HEK293 (cell line): ENCODE measurements around the gene TTYH2.
A peak's percentile ranks its signal among the peaks of the same experiment; 100 is the strongest.

Source experiments
- CTCF ChIA-PET: fragments of 350-600 bp; formaldehyde crosslinking; extraction: SDS; loops from one replicate; lab custom pipeline; 2021; ENCODE audit warnings: antibody characterized with exemption; lab: Yijun Ruan, JAX
- POLR2A ChIA-PET: fragments of 300-600 bp; formaldehyde crosslinking; extraction: SDS; loops from one replicate; lab custom pipeline; 2020; ENCODE audit warnings: antibody characterized with exemption, inconsistent platforms; lab: Yijun Ruan, JAX
- H3K27ac ChIP-seq: fragments of 200-500 bp; sonication (Bioruptor generic); 2 replicates; pipeline ENCODE4 v1.5.1; 2014; ENCODE audit warnings: low read depth, low read length, control low read depth, inconsistent platforms; ENCODE audit errors: extremely low read depth
- H3K36me3 ChIP-seq, 2 experiments: fragments of 200-500 bp in 1 of 2; sonication (Bioruptor generic) in 1 of 2; 1 replicate in 1 of 2; 2 replicates in 1 of 2; pipeline ENCODE4 v1.5.1; 2014 to 2017; ENCODE audit warnings: inconsistent platforms in 2 of 2, low read length in 2 of 2; ENCODE audit not compliant: control insufficient read depth in 2 of 2, insufficient read depth in 1 of 2
- H3K4me1 ChIP-seq: fragments of 200-500 bp; sonication (Bioruptor generic); 2 replicates; pipeline ENCODE4 v1.5.1; 2014; ENCODE audit warnings: mild to moderate bottlenecking, low read length, inconsistent platforms; ENCODE audit not compliant: control insufficient read depth, insufficient read depth
- H3K4me3 ChIP-seq: 2 replicates; pipeline ENCODE4 v1.5.1; 2011; ENCODE audit warnings: low read depth, mild to moderate bottlenecking, control low read depth, low read length, moderate library complexity
- H3K9me3 ChIP-seq: fragments of 200-500 bp; sonication (Bioruptor generic); 2 replicates; pipeline ENCODE4 v1.5.1; 2014; ENCODE audit warnings: low read depth, low read length, inconsistent platforms; ENCODE audit not compliant: control insufficient read depth, insufficient read depth
- GFI1B ChIP-seq: fragments of 450-650 bp; formaldehyde crosslinking; IDR thresholded peaks from 2 replicates; pipeline ENCODE4 v1.5.1; 2016; ENCODE audit warnings: missing biosample characterization, missing genetic modification characterization
- OVOL3 ChIP-seq: fragments of 450-650 bp; formaldehyde crosslinking; IDR thresholded peaks from 2 replicates; pipeline ENCODE4 v1.5.1; 2016; ENCODE audit warnings: missing biosample characterization, missing genetic modification characterization
- SCRT2 ChIP-seq: fragments of 450-650 bp; formaldehyde crosslinking; IDR thresholded peaks from 2 replicates; pipeline ENCODE4 v1.5.1; 2016; ENCODE audit warnings: missing biosample characterization, missing genetic modification characterization
- TRIM28 ChIP-seq: IDR thresholded peaks from 2 replicates; pipeline ENCODE4 v1.6.1; 2011; ENCODE audit warnings: low read length, control low read depth, borderline replicate concordance
- ZBTB17 ChIP-seq: fragments of 450-650 bp; formaldehyde crosslinking; IDR thresholded peaks from 2 replicates; pipeline ENCODE4 v1.5.1; 2016; ENCODE audit warnings: missing biosample characterization, missing genetic modification characterization
- ZBTB21 ChIP-seq: fragments of 450-650 bp; formaldehyde crosslinking; IDR thresholded peaks from 2 replicates; pipeline ENCODE4 v1.5.1; 2017; ENCODE audit warnings: missing biosample characterization, missing genetic modification characterization
- ZBTB8A ChIP-seq: fragments of 450-650 bp; formaldehyde crosslinking; IDR thresholded peaks from 2 replicates; pipeline ENCODE4 v1.5.1; 2016; ENCODE audit warnings: missing biosample characterization, missing genetic modification characterization
- ZNF121 ChIP-seq: fragments of 450-650 bp; formaldehyde crosslinking; IDR thresholded peaks from 2 replicates; pipeline ENCODE4 v1.5.1; 2016; ENCODE audit warnings: missing biosample characterization, missing genetic modification characterization
- ZNF146 ChIP-seq: fragments of 450-650 bp; formaldehyde crosslinking; IDR thresholded peaks from 2 replicates; pipeline ENCODE4 v1.5.1; 2016; ENCODE audit warnings: missing biosample characterization, missing genetic modification characterization
- ZNF585B ChIP-seq: fragments of 450-650 bp; formaldehyde crosslinking; IDR thresholded peaks from 2 replicates; pipeline ENCODE4 v1.5.1; 2016; ENCODE audit warnings: missing biosample characterization, missing genetic modification characterization
- ZNF596 ChIP-seq: fragments of 450-650 bp; IDR thresholded peaks from 2 replicates; pipeline ENCODE4 v1.5.0; 2018; ENCODE audit warnings: missing biosample characterization, mild to moderate bottlenecking, missing genetic modification characterization, moderate library complexity
- ZNF621 ChIP-seq: fragments of 450-650 bp; formaldehyde crosslinking; IDR thresholded peaks from 2 replicates; pipeline ENCODE4 v1.5.1; 2017; ENCODE audit warnings: missing biosample characterization, missing genetic modification characterization
- ZNF654 ChIP-seq: fragments of 450-650 bp; formaldehyde crosslinking; IDR thresholded peaks from 2 replicates; pipeline ENCODE4 v1.5.1; 2016; ENCODE audit warnings: low read depth, missing biosample characterization, missing genetic modification characterization
- ZNF660 ChIP-seq: fragments of 450-650 bp; IDR thresholded peaks from 2 replicates; pipeline ENCODE4 v1.5.1; 2018; ENCODE audit warnings: missing biosample characterization, mild to moderate bottlenecking, missing genetic modification characterization
- ZNF677 ChIP-seq: fragments of 450-650 bp; IDR thresholded peaks from 2 replicates; pipeline ENCODE4 v1.5.0; 2018; ENCODE audit warnings: missing biosample characterization, mild to moderate bottlenecking, missing genetic modification characterization, moderate library complexity
- ZNF707 ChIP-seq: fragments of 450-650 bp; formaldehyde crosslinking; IDR thresholded peaks from 2 replicates; pipeline ENCODE4 v1.5.1; 2016; ENCODE audit warnings: missing biosample characterization, missing genetic modification characterization
- ZNF768 ChIP-seq: fragments of 450-650 bp; formaldehyde crosslinking; IDR thresholded peaks from 2 replicates; pipeline ENCODE4 v1.5.1; 2018; ENCODE audit warnings: missing biosample characterization, mild to moderate bottlenecking, missing genetic modification characterization
- ZNF776 ChIP-seq: fragments of 450-650 bp; formaldehyde crosslinking; IDR thresholded peaks from 2 replicates; pipeline ENCODE4 v1.5.0; 2017; ENCODE audit warnings: missing biosample characterization, missing genetic modification characterization, borderline replicate concordance
- ZNF843 ChIP-seq: fragments of 450-650 bp; formaldehyde crosslinking; IDR thresholded peaks from 2 replicates; pipeline ENCODE4 v1.5.1; 2016; ENCODE audit warnings: missing biosample characterization, missing genetic modification characterization
- TF ChIP-seq, protein P1 (sequence below): fragments of 450-650 bp; formaldehyde crosslinking; IDR thresholded peaks from 2 replicates; pipeline ENCODE4 v1.5.1; 2016; ENCODE audit warnings: missing biosample characterization, missing genetic modification characterization

The TTYH2 gene

DNA sequence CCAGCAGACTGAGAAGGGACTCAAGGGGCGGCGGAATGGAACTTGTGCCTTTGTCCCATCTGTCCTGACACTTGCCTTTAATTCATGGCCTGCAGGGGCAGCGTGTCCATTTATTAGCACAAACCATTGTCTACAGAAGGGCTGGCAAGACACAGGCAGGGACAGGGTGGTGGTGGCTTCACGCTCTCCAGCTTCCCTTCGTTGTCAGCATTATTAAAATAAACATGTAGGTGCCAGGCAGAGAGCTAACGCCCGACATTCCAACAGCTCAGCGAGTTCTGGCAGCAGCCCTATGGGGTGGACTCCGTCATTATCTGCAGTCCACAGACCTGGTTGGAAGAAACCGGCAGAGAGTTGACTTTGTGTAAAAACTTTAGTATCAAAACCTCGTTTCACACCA lies 77.0 kb downstream of the TTYH2 start (continued):
- TF ChIP-seq ZBTB8A (tag by site-specific recombination) (no peak), ZNF677 (tag by site-specific recombination) (no peak), ZNF146 (no peak)

DNA sequence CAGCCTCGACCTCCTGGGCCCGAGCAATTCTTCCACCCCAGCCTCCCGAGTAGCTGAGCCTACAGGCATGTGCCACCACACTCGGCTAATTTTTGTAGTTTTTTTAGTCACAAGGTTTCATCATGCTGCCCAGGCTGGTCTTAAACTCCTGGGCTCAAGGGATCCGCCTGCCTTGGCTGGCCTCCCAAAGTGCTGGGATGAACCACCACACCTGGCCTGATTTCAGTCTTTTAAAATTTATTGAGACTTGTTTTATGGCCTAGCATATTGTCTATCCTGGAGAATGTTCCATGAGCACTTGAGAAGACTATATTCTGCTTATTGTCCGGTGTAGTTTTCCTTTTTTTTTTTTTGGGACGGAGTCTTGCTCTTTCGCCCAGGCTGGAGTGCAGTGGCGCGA lies 79.1 kb downstream of the TTYH2 start:
- Histone ChIP-seq H3K27ac (no peak overlapping the region), H3K4me3 (no peak overlapping the region), H3K36me3 (no peaks in the 10 kb centered on the region), H3K4me1 (no peaks in the 10 kb centered on the region), H3K9me3 (no peaks in the 10 kb centered on the region)
- no peak for TF ChIP-seq ZNF843 (tag by site-specific recombination)
- TF ChIP-seq, protein P1, sequence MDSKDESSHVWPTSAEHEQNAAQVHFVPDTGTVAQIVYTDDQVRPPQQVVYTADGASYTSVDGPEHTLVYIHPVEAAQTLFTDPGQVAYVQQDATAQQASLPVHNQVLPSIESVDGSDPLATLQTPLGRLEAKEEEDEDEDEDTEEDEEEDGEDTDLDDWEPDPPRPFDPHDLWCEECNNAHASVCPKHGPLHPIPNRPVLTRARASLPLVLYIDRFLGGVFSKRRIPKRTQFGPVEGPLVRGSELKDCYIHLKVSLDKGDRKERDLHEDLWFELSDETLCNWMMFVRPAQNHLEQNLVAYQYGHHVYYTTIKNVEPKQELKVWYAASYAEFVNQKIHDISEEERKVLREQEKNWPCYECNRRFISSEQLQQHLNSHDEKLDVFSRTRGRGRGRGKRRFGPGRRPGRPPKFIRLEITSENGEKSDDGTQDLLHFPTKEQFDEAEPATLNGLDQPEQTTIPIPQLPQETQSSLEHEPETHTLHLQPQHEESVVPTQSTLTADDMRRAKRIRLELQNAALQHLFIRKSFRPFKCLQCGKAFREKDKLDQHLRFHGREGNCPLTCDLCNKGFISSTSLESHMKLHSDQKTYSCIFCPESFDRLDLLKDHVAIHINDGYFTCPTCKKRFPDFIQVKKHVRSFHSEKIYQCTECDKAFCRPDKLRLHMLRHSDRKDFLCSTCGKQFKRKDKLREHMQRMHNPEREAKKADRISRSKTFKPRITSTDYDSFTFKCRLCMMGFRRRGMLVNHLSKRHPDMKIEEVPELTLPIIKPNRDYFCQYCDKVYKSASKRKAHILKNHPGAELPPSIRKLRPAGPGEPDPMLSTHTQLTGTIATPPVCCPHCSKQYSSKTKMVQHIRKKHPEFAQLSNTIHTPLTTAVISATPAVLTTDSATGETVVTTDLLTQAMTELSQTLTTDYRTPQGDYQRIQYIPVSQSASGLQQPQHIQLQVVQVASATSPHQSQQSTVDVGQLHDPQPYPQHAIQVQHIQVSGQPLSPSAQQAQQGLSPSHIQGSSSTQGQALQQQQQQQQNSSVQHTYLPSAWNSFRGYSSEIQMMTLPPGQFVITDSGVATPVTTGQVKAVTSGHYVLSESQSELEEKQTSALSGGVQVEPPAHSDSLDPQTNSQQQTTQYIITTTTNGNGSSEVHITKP: peak; percentile 89
- TF ChIP-seq ZBTB21 (tag by site-specific recombination): no peak
- no peak for TF ChIP-seq ZNF621 (tag by site-specific recombination)
- ChIA-PET CTCF (interaction anchor here (0.6 to 1.9 kb wide), 5 partner anchors 8 to 469 kb away, joined by 3 to 10 read pairs (median 4); no protein-coding TSS in a partner anchor), POLR2A (no interaction called here)

DNA sequence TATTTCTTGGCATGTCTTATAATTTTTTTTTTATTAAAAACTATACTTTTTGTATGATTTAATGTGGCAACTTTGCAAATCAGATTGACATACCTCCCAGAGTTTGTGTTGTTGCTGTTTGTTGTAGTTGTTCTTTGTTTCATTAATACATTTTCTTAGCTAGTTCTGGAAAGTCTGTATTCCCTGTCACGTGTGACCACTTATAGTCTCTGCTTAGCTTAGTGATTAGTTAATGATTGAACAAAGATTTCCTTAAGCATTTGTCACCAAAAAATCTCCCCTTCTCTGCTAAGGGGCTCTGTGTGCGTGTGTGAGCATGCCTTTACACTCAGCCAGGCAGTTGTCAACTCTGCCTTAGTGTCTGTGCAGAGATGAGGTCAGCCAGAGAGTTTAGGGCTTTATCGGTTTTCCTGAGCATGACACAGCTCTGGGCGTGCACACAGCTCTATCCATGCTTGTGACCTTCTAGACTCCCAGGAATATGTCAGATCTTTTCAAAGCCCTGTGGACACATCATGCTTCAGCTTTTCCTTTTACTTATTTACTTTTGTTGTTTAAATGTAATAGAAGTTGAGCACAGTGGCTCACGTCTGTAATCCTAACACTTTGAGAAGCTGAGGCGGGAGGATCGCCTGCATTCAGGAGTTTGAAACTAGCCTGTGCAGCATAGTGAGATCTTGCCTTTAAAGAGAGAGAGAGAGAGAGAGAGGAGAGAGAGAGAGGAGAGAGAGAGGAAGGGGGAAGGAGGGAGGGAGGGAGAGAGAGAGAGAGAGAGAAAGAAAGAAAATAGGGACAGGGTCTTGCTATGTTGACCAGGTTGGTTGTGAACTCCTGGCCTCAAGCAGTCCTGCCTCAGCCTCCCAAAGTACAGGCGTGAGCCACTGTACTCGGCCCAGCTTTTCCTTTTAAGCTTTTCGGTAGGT lies 82.5 kb downstream of the TTYH2 start:
- no peak overlapping the region for H3K27ac ChIP-seq
- TF ChIP-seq ZBTB17 (0 out of 2 replicates have a peak, but pooled peaks have one; percentile 40), TRIM28 (peak; percentile 58; the same call in 1 of the 2 replicates), OVOL3 (no peak), ZNF596 (tag by site-specific recombination) (peak; percentile 65; the same call in 1 of the 2 replicates)
- no peaks in the 10 kb centered on the region for H3K4me1 ChIP-seq
- CTCF ChIA-PET: interaction anchor here (0.5 to 8.5 kb wide), 32 partner anchors 9 to 404 kb away, joined by 3 to 108 read pairs (median 4); partner anchors contain the start of genes BTBD17 and TTYH2
- H3K9me3 ChIP-seq: no peaks in the 10 kb centered on the region
- POLR2A ChIA-PET: interaction anchor here (0.5 to 1.9 kb wide), 6 partner anchors 9 to 1229 kb away, joined by 3 to 7 read pairs (median 6); partner anchors contain the start of gene RPL38
- no peaks in the 10 kb centered on the region for H3K36me3 ChIP-seq
- H3K4me3 ChIP-seq: no peak overlapping the region

DNA sequence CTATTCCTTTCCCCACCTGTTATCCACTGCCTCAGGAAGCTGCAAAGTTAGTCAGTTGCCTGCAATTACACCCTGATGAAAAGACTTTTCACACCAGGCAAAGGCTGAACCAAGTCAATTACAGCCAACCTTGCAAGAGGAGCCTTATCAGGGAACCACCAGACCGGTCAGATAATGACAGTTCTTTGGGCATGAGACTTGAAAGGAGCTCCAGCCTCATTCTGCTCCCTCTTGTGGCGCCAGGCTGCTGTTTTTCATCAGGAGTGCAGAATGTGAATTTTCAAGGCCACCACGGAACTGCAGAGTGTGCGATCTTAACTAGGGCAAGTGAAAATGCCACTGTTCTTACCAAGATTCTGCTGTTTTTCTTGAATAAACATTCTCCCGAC lies 83.2 kb downstream of the TTYH2 start:
- POLR2A ChIA-PET: interaction anchor here (0.5 to 1.9 kb wide), 8 partner anchors 12 to 1558 kb away, joined by 3 to 7 read pairs (median 6); partner anchors contain the start of genes RPL38, TTYH2 and WBP2
- H3K27ac ChIP-seq: no peak overlapping the region

More for the DNA sequence above, 83.2 kb downstream of the TTYH2 start:
- no peaks in the 10 kb centered on the region for H3K4me1 ChIP-seq
- CTCF ChIA-PET: interaction anchor here (0.5 to 8.5 kb wide), 25 partner anchors 12 to 375 kb away, joined by 3 to 108 read pairs (median 4); partner anchors contain the start of genes BTBD17 and TTYH2
- TF ChIP-seq ZNF654 (tag by site-specific recombination) (peak; percentile 20; the same call in 1 of the 2 replicates), ZNF707 (tag by site-specific recombination) (no peak), SCRT2 (tag by site-specific recombination) (0 out of 2 replicates have a peak, but pooled peaks have one; percentile 35), ZNF660 (tag by site-specific recombination) (0 out of 2 replicates have a peak, but pooled peaks have one; percentile 33), ZNF843 (tag by site-specific recombination) (no peak), ZBTB17 (peak; percentile 82), GFI1B (no peak), ZNF121 (tag by site-specific recombination) (no peak), ZNF776 (no peak), ZNF768 (no peak), ZNF677 (tag by site-specific recombination) (peak; percentile 96), ZNF585B (tag by site-specific recombination) (peak; percentile 30; the same call in 1 of the 2 replicates)
- TF ChIP-seq, protein P1: no peak
- no peaks in the 10 kb centered on the region for H3K9me3 ChIP-seq
- no peak overlapping the region for H3K4me3 ChIP-seq
- no peaks in the 10 kb centered on the region for H3K36me3 ChIP-seq
